Coronary artery (tissue), 2 donors: ENCODE measurements around the gene ASXL2.

Source experiments
- DNase-seq: peaks from one replicate; pipeline ENCODE4 v3.0.0-alpha.2; 2017; ENCODE audit warnings: low spot score
- H3K27ac ChIP-seq, 2 donors: fragments of 200-600 bp; sonication (generic); one replicate each; pipeline ENCODE4 v1.5.1; 2016 to 2019
- H3K4me3 ChIP-seq: fragments of 200-600 bp; sonication (generic); 2 replicates; pipeline ENCODE4 v1.5.1; 2016; ENCODE audit warnings: mild to moderate bottlenecking, moderate library complexity
- CTCF ChIP-seq: fragments of 200-600 bp; sonication (generic); IDR thresholded peaks from one replicate; pipeline ENCODE4 v1.5.1; 2019; ENCODE audit warnings: antibody characterized with exemption

The ASXL2 gene

GRCh38 chr2:25742501-25742900, 135.8 kb downstream of the ASXL2 start:
- no peak for DNase-seq
- TF ChIP-seq CTCF, result no peak
- H3K27ac ChIP-seq, result no peak overlapping the region

GRCh38 chr2:25740810-25741381, 137.4 kb downstream of the ASXL2 start:
- TF ChIP-seq CTCF, result no peak
- DNase-seq, result no peak
- Histone ChIP-seq H3K27ac (no peak overlapping the region), H3K4me3 (no peak overlapping the region)

More at GRCh38 chr2:25742501-25742900, 135.8 kb downstream of the ASXL2 start:
- H3K4me3 ChIP-seq, result no peak overlapping the region

GRCh38 chr2:25738383-25739343, 139.6 kb downstream of the ASXL2 start:
- TF ChIP-seq CTCF, result no peak
- peak overlapping the region in 1 of 2 donors; percentile 26 for H3K27ac ChIP-seq
- no peak for DNase-seq
- no peak overlapping the region for H3K4me3 ChIP-seq

GRCh38 chr2:25736899-25737515, 141.3 kb downstream of the ASXL2 start:
- TF ChIP-seq CTCF, result no peak
- no peak overlapping the region for H3K4me3 ChIP-seq
- DNase-seq, result no peak
- no peak overlapping the region for H3K27ac ChIP-seq

GRCh38 chr2:25735835-25736234, 142.5 kb downstream of the ASXL2 start:
- no peak for TF ChIP-seq CTCF
- Histone ChIP-seq H3K4me3 (no peak overlapping the region), H3K27ac (no peak overlapping the region)
- DNase-seq, result no peak

- TF ChIP-seq CTCF, result no peak
- DNase-seq, result no peak
- Histone ChIP-seq H3K4me3 (no peak overlapping the region), H3K27ac (no peak overlapping the region)
Observed at GRCh38 chr2:25728559-25728958, 149.7 kb downstream of the ASXL2 start.
